ENCODE measurements around the gene WDR13.

Gene WDR13

GRCh38 chrX:48579259-48579658 is 18.0 kb upstream of the WDR13 start:
- DNase-seq (ENCODE audit: low read depth) = no peak
- TF ChIP-seq CTCF (IDR thresholded peaks at IDR 0.05; ENCODE audit: low read depth, low read length, missing control alignments) = no peak
- no peak overlapping the region for H3K4me3 ChIP-seq (ENCODE audit: low read depth, low read length)

- H3K4me3 ChIP-seq (ENCODE audit: low read depth, low read length) = no peak overlapping the region
- DNase-seq (ENCODE audit: low read depth) = no peak
- TF ChIP-seq CTCF (IDR thresholded peaks at IDR 0.05; ENCODE audit: low read depth, low read length, missing control alignments) = no peak
These were observed 16.6 kb upstream of the WDR13 start for GRCh38 chrX:48580662-48581061.

- no peak for TF ChIP-seq CTCF (IDR thresholded peaks at IDR 0.05; ENCODE audit: low read depth, low read length, missing control alignments)
- no peak for DNase-seq (ENCODE audit: low read depth)
- no peak overlapping the region for H3K4me3 ChIP-seq (ENCODE audit: low read depth, low read length)
These were observed 12.6 kb upstream of the WDR13 start for GRCh38 chrX:48584698-48585097.

GRCh38 chrX:48589482-48590162 is 7.7 kb upstream of the WDR13 start:
- TF ChIP-seq CTCF (IDR thresholded peaks at IDR 0.05; ENCODE audit: low read depth, low read length, missing control alignments) = no peak
- H3K4me3 ChIP-seq (ENCODE audit: low read depth, low read length) = no peak overlapping the region
- no peak for DNase-seq (ENCODE audit: low read depth)

- DNase-seq (ENCODE audit: low read depth) = no peak
- TF ChIP-seq CTCF (IDR thresholded peaks at IDR 0.05; ENCODE audit: low read depth, low read length, missing control alignments) = no peak
- no peak overlapping the region for H3K4me3 ChIP-seq (ENCODE audit: low read depth, low read length)
These were observed 6.8 kb upstream of the WDR13 start for GRCh38 chrX:48590203-48591103.

GRCh38 chrX:48591255-48591791 is 6.0 kb upstream of the WDR13 start:
- peak; percentile 3 for TF ChIP-seq CTCF (IDR thresholded peaks at IDR 0.05; ENCODE audit: low read depth, low read length, missing control alignments)
- H3K4me3 ChIP-seq (ENCODE audit: low read depth, low read length) = no peak overlapping the region
- DNase-seq (ENCODE audit: low read depth) = no peak

All from GM12864 (cell line).